HUDEP-2 (cell line): Measurements from ENCODE around the gene ADRB2.

ENCODE experiments used
- DNase-seq, 76 experiments: peaks; one replicate each; lab custom pipeline; 2025; ENCODE audit not compliant: unreplicated experiment in 76 of 76; lab: John Stamatoyannopoulos, UW

The ADRB2 gene

GRCh38 chr5:148829734-148830133, 3.3 kb downstream of the ADRB2 start:
- DNase-seq = no peak

- DNase-seq = no peak
These were observed 3.8 kb downstream of the ADRB2 start for GRCh38 chr5:148830211-148830610.

- DNase-seq = no peak
These were observed 5.5 kb downstream of the ADRB2 start for GRCh38 chr5:148831590-148832565.

- no peak for DNase-seq
These were observed 6.7 kb downstream of the ADRB2 start for GRCh38 chr5:148833122-148833521.

GRCh38 chr5:148833925-148834324, 7.5 kb downstream of the ADRB2 start:
- DNase-seq = no peak

- no peak for DNase-seq
These were observed 8.3 kb downstream of the ADRB2 start for GRCh38 chr5:148834689-148835088.

- no peak for DNase-seq
These were observed 10.2 kb downstream of the ADRB2 start for GRCh38 chr5:148836272-148837250.

- DNase-seq = no peak
These were observed 11.0 kb downstream of the ADRB2 start for GRCh38 chr5:148837383-148837782.

GRCh38 chr5:148838357-148838756, 11.9 kb downstream of the ADRB2 start:
- DNase-seq = no peak

GRCh38 chr5:148839960-148840359, 13.5 kb downstream of the ADRB2 start:
- DNase-seq = no peak

- DNase-seq = no peak
These were observed 14.1 kb downstream of the ADRB2 start for GRCh38 chr5:148840531-148840930.

- DNase-seq = no peak
These were observed 15.1 kb downstream of the ADRB2 start for GRCh38 chr5:148841519-148841918.

- no peak for DNase-seq
These were observed 15.8 kb downstream of the ADRB2 start for GRCh38 chr5:148842161-148842560.

GRCh38 chr5:148843510-148844318, 17.3 kb downstream of the ADRB2 start:
- DNase-seq = no peak

- DNase-seq = no peak
These were observed 18.2 kb downstream of the ADRB2 start for GRCh38 chr5:148844433-148845280.

- no peak for DNase-seq
These were observed 20.5 kb downstream of the ADRB2 start for GRCh38 chr5:148846930-148847329.

GRCh38 chr5:148847456-148847855, 21.0 kb downstream of the ADRB2 start:
- DNase-seq = no peak

GRCh38 chr5:148848393-148849031, 22.1 kb downstream of the ADRB2 start:
- no peak for DNase-seq

- DNase-seq = no peak
These were observed 23.1 kb downstream of the ADRB2 start for GRCh38 chr5:148849461-148849860.
